Cardiac muscle cell (in vitro differentiated cells and primary cell): Measurements from ENCODE around the gene NRL. TPM values are rescaled to one million over a fixed set of nuclear protein-coding genes. Genes with fewer than 3 reads are reported as not detected.

Experiments used
- DNase-seq, 2 donors: peaks; one replicate each; pipeline versions ENCODE4 v3.0.0 to v3.0.0-alpha.2; 2010 to 2017; ENCODE audit warnings: low read depth in 1 of 2, low spot score in 1 of 2
- H3K27ac ChIP-seq: fragments of 200-600 bp; sonication (generic); 2 replicates; pipeline ENCODE4 v1.5.1; 2016
- H3K27me3 ChIP-seq: fragments of 200-600 bp; sonication (generic); 2 replicates; pipeline ENCODE4 v1.6.0; 2016; ENCODE audit warnings: control low read depth
- H3K36me3 ChIP-seq: fragments of 200-600 bp; sonication (generic); 2 replicates; pipeline ENCODE4 v1.5.1; 2016; ENCODE audit warnings: control low read depth
- H3K4me1 ChIP-seq: fragments of 200-600 bp; sonication (generic); 2 replicates; pipeline ENCODE4 v1.8.1; 2017; ENCODE audit warnings: low read depth, mild to moderate bottlenecking, mixed run types
- H3K4me3 ChIP-seq: fragments of 200-600 bp; sonication (generic); 2 replicates; pipeline ENCODE4 v1.5.1; 2016; ENCODE audit warnings: mild to moderate bottlenecking
- H3K9me3 ChIP-seq: fragments of 200-600 bp; sonication (generic); 2 replicates; pipeline ENCODE4 v1.5.1; 2017; ENCODE audit warnings: low read depth, mild to moderate bottlenecking, control low read depth
- CTCF ChIP-seq: IDR thresholded peaks from 2 replicates; pipeline ENCODE4 v1.5.1; 2012; ENCODE audit warnings: low read depth, mild to moderate bottlenecking, low read length
- polyA plus RNA-seq: library from polyadenylated mRNA; unstranded; fragments of >200 nt; fragmentation: Nextera tagmentation; extraction: Ambion mirVana; gene quantifications from 2 replicates; pipeline ENCODE4 v1.2.1, GENCODE V29; 2016
- total RNA-seq: library from RNA; depleted of rRNA; stranded (reverse); fragments of >200 nt; gene quantifications from 2 replicates; pipeline ENCODE4 v1.2.3, GENCODE V29; 2016

The NRL gene
- total and polyA plus RNA-seq, 2 experiments from 2014 or later = 4.2 to 5.1 TPM

GRCh38 chr14:24056800-24057184 is 58.0 kb downstream of the NRL start:
- H3K4me1 ChIP-seq = no peaks in the 10 kb centered on the region
- H3K4me3 ChIP-seq = no peak overlapping the region
- TF ChIP-seq CTCF = no peak
- no peak for DNase-seq
- no peaks in the 10 kb centered on the region for H3K27me3 ChIP-seq
- no peak overlapping the region for H3K27ac ChIP-seq
- no peaks in the 10 kb centered on the region for H3K36me3 ChIP-seq
- H3K9me3 ChIP-seq = no peaks in the 10 kb centered on the region

GRCh38 chr14:24055971-24056799 is 58.6 kb downstream of the NRL start:
- no peak for DNase-seq
- Histone ChIP-seq H3K4me1 (no peaks in the 10 kb centered on the region), H3K36me3 (no peaks in the 10 kb centered on the region), H3K9me3 (no peaks in the 10 kb centered on the region), H3K4me3 (no peak overlapping the region), H3K27ac (no peak overlapping the region), H3K27me3 (no peaks in the 10 kb centered on the region)
- no peak for TF ChIP-seq CTCF

- no peak for TF ChIP-seq CTCF
- no peak for DNase-seq
- no peaks in the 10 kb centered on the region for H3K36me3 ChIP-seq
- H3K27me3 ChIP-seq = no peaks in the 10 kb centered on the region
- H3K4me3 ChIP-seq = no peak overlapping the region
- no peak overlapping the region for H3K27ac ChIP-seq
- H3K4me1 ChIP-seq = no peaks in the 10 kb centered on the region
- H3K9me3 ChIP-seq = no peaks in the 10 kb centered on the region
These were observed 60.1 kb downstream of the NRL start for GRCh38 chr14:24054646-24055045.

- DNase-seq = no peak
- H3K4me3 ChIP-seq = no peak overlapping the region
- no peak overlapping the region for H3K27ac ChIP-seq
These were observed 60.5 kb downstream of the NRL start for GRCh38 chr14:24054324-24054641.

GRCh38 chr14:24053548-24054323 is 61.0 kb downstream of the NRL start:
- no peaks in the 10 kb centered on the region for H3K27me3 ChIP-seq
- TF ChIP-seq CTCF = no peak
- H3K4me3 ChIP-seq = no peak overlapping the region
- no peaks in the 10 kb centered on the region for H3K4me1 ChIP-seq
- no peak overlapping the region for H3K27ac ChIP-seq
- no peaks in the 10 kb centered on the region for H3K9me3 ChIP-seq
- no peaks in the 10 kb centered on the region for H3K36me3 ChIP-seq
- no peak for DNase-seq

More at GRCh38 chr14:24054324-24054641, 60.5 kb downstream of the NRL start:
- Histone ChIP-seq H3K36me3 (no peaks in the 10 kb centered on the region), H3K9me3 (no peaks in the 10 kb centered on the region), H3K27me3 (no peaks in the 10 kb centered on the region), H3K4me1 (no peaks in the 10 kb centered on the region)
- no peak for TF ChIP-seq CTCF
